Measurements from ENCODE around the gene RYR1.

GRCh38 chr19:38614289-38614688 lies 180.8 kb downstream of the RYR1 start:
- no peak for TF ChIP-seq CTCF (IDR thresholded peaks at IDR 0.05)
- TF ChIP-seq EZH2 (IDR thresholded peaks at IDR 0.05; ENCODE audit: borderline replicate concordance, insufficient read depth, low read depth, low read length, poor library complexity, severe bottlenecking), result no peak

All from B cell (primary cell).